IPS-NIHi7 (cell line): ENCODE measurements around the gene RIN2.
A peak's percentile ranks its signal among the peaks of the same experiment; 100 is the strongest.
"Not testable (repeated sequence)": the region's sequence is repeated elsewhere in the genome, so short reads cannot be mapped to it uniquely, and the experiment has no call there.

ENCODE experiments used
- DNase-seq: peaks from one replicate; pipeline ENCODE4 v3.0.0; 2012; ENCODE audit warnings: mixed read lengths; ENCODE audit errors: extremely low spot score

RIN2 gene

GRCh38 chr20:19786311-19786710, 28.3 kb downstream of the RIN2 start:
- DNase-seq = peak; percentile 23

GRCh38 chr20:19787366-19787765, 29.3 kb downstream of the RIN2 start:
- no peak for DNase-seq

DNA sequence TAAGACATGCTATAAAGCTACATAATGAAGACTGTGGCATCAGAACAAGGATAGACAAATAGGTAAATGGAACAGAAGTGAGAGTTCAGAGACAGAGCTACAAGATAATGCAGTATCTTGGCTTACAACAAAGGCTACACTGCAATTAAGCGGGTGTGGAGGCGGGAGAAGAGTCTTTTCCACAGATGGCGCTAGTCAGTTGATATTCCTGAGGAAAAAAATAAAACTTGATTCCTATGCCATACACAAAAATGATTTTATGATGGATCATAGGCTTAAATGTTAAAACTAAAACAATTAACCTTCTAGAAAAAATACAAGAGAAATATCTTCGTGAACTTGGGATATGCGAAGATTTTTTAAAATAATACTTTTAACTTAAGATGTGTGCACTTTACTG, 31.0 kb downstream of the RIN2 start:
- no peak for DNase-seq

DNA sequence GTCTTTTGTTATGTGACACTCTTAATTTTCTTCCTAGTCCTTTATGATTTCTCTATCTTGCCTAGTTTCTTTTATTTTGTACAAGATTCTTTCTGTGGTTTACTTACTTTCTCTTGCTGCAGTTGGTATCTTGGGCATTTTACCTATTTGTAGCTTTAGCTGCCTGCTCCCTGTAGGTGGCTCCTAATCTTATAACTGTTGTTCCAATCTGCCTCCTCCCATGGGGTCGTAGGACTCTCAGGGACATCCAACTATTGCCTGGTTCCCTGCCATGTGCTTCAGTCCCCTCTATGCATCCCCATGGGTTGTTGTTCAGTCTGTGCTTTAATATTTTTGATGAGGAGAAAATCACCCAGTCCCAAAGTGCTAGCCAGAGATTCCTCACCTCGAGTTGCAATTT, 31.4 kb downstream of the RIN2 start:
- DNase-seq = no peak

DNA sequence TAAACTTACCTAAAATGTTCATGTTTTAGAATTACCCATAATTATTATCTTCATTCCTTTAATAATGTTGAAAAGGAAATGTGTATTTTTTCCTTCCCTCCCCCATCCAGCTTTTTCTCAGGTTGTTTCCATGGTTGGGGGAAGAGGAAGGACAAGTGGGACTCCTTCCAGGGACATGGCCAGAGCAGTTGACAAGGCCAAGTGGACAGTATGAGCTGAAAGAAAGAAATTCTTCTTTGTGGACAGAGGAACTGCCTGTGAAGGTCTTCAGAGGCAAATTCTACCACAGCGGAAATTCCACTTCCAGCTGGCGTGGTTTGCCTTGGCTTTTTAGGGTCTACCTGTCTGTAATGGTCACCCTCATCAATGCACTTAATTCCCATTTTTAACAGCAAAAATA, 33.8 kb downstream of the RIN2 start:
- DNase-seq = no peak

GRCh38 chr20:19793716-19794115, 35.7 kb downstream of the RIN2 start:
- no peak for DNase-seq

GRCh38 chr20:19794941-19795340, 36.9 kb downstream of the RIN2 start:
- no peak for DNase-seq

DNA sequence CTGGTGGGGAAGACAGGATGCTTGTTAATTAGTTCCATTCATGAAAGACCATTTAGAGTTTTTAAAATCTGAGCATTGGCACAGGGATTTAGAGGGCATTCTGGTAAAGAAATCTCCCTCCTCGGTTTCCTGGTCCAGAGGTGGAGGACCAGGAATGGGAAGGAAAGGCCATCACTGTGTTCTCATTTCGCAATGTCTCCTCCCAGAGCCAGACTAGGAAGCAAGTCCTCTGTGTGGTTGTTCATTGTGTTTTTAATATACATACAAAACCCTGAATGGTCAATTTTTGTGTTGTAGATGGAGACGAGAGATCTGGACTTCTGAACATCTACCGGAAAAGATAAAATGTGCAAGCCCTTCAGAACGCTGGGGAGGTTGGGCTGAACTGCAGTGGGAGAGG, 41.3 kb downstream of the RIN2 start:
- DNase-seq = no peak

- DNase-seq = no peak
These were observed 44.0 kb downstream of the RIN2 start for GRCh38 chr20:19802099-19802491.

DNA sequence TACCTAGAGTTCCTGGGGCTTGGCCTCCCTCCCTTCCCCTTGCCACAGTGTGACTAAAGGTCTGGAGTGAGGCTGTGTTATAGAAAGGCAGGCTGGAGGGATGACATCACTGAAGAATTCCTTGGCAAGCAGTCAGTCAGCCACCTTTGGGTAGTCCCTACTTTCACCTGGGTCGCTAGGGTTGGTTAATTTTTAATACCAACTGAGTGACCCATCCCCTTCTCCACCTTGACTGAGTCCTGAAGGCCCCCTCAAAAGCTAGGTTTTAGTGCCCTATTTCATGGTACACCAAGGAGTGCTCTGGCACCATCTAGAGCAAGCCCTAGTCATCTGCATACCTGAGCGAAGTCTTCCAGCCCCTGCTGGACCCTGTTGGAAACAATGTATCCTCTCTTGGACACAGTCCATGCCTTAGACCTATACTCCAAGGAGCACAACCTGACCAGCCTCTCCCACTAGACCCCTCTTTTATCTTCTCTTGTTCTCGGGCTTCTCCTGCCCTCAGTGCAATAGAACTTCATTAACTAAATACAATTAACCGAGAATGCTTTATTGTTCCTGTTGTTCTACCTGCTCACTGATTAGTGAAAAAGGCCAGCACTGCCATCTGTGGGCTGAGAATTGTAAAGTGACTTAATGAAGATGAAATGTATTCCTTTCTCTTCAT, 44.6 kb downstream of the RIN2 start:
- DNase-seq = peak; percentile 54

- not testable (repeated sequence) for DNase-seq
These were observed 48.2 kb downstream of the RIN2 start for GRCh38 chr20:19806276-19806675.

DNA sequence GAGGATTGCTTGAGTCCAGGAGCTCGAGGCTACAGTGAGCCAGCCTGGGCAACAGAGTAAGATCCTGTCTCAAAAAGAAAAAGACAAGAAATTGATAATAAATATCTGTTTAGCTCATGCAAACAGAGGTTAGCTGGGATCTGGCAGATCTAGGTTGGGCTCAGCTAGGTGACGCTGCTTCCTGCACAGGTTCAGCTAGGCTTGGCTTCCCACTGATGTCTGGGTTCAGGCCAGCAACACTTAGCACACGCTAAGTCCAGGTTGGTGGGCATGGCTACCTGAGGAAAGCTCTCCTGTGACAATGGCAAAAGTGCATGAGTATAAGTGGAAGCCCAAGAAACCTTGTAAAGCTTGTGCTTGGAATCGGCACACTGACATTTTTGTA, 48.7 kb downstream of the RIN2 start:
- no peak for DNase-seq

DNA sequence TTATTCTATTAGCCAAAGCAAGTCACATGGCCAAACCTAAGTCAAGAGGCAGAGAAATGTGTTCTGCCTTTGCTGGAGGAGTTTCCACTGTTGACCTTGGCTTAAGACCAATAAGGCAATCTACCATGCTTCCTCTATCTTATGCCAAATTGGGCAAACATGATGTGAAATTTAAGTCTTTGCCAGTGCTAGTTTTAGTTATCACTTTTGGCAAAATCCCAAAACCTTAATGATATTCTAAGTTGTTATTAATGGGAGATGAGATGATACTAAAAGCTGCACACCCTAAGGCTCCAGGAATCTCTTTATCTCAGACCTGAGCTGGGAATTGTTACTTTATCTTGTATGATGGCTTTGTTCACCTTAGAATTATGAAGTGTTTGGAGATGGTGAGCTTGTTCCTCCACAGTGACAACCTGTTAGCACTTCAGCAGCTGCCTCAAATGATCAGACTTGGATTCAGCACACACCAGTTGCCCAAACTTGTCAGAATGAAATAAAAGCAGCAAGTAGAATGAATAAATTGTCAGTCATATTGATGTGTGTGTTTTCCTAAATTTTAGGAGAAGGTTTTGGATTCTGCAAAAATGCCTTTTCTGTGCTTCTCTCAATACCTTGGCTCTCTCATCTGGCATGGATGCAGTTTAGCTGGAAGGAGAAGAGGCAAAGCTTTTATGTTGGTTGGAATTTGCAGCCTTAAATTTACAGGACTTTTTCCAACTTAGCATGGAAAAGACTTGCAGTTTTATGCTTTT, 49.3 kb downstream of the RIN2 start:
- no peak for DNase-seq
